Calu3 (cell line): ENCODE results near the gene PSMG3. TPM values are rescaled to one million over a fixed set of nuclear protein-coding genes. Genes with fewer than 3 reads are reported as not detected.
A peak's percentile ranks its signal among the peaks of the same experiment; 100 is the strongest.

ENCODE experiments used
- BruUV-seq: library from RNA; stranded (reverse); fragments of 400-500 nt; replicated peaks from 2 replicates; lab custom pipeline; 2021; lab: Mats Ljungman, UMichigan
- CTCF ChIA-PET: fragments of 300-600 bp; sonication (Branson Sonifier 250); formaldehyde crosslinking; loops from one replicate; lab custom pipeline; 2022; ENCODE audit warnings: antibody characterized with exemption; lab: Charles Lee
- DNase-seq: peaks from one replicate; pipeline ENCODE4 v3.0.0; 2022
- H3K27ac Mint-ChIP-seq: one replicate; pipeline ENCODE4 v1.8.0; 2022; ENCODE audit warnings: mixed read lengths; ENCODE audit not compliant: unreplicated experiment
- H3K27me3 Mint-ChIP-seq: one replicate; pipeline ENCODE4 v1.8.0; 2022; ENCODE audit warnings: mixed read lengths; ENCODE audit not compliant: unreplicated experiment
- H3K36me3 Mint-ChIP-seq: one replicate; pipeline ENCODE4 v1.8.0; 2022; ENCODE audit warnings: mild to moderate bottlenecking, moderate library complexity, mixed read lengths; ENCODE audit not compliant: insufficient read depth, unreplicated experiment
- H3K4me1 Mint-ChIP-seq: one replicate; pipeline ENCODE4 v1.8.0; 2022; ENCODE audit warnings: mild to moderate bottlenecking, low read depth, mixed read lengths; ENCODE audit not compliant: unreplicated experiment
- H3K4me3 Mint-ChIP-seq: one replicate; pipeline ENCODE4 v1.8.0; 2022; ENCODE audit warnings: mild to moderate bottlenecking, low read depth, moderate library complexity, mixed read lengths; ENCODE audit not compliant: unreplicated experiment
- H3K9me3 Mint-ChIP-seq: one replicate; pipeline ENCODE4 v1.8.0; 2022; ENCODE audit warnings: low read depth, mixed read lengths; ENCODE audit not compliant: unreplicated experiment
- intact Hi-C: fragments of 100-400 bp; cut with micrococcal nuclease; formaldehyde crosslinking; loops from one replicate; pipeline ENCODE4 v1.10.0; 2022; ENCODE audit not compliant: unreplicated experiment
- total RNA-seq: library from RNA; stranded (reverse); gene quantifications from 2 replicates; pipeline ENCODE4 v1.2.3, GENCODE V29; 2022
- TF ChIP-seq, protein P1 (sequence below): fragments of 200-600 bp; IDR thresholded peaks from one replicate; pipeline ENCODE4 v1.8.0; 2022; ENCODE audit warnings: antibody characterized with exemption; ENCODE audit not compliant: unreplicated experiment

The PSMG3 gene
- total RNA-seq, 1 experiment from 2014 or later: 64.0 TPM

DNA sequence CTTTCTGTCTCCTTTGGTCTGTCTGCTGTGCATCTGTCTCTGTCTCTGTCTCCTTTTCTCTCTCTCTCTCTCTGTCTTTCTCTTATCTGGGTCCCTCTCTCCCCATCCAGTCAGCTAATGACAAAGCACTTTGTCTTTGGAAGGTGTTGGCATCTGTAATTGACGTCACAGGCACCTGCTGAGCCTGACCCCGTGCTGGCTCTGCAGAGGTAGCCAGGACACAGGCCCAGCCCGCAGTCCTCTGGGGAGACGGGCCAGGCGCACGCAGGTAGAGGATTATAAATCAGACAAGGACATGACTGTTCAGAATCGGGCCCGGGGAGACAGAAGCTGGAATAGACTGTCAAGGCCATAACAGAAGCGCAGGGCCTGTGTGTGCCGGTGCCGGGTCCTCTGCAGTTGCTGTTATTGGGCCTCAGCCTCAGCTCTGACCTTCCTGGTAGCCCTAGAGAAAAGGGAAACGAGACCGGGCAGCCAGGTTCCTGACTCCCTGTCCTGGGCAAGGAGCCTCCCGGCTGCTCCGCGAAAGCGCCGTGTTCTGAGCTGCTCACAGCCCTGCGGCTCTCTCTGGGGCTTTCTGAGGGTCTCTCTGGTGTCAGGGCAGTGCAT is 10.7 kb upstream of the PSMG3 start:
- no TSS peak for BruUV-seq
- peaks cover 7% of the 10 kb centered on the region for H3K9me3 Mint-ChIP-seq
- no peak for DNase-seq
- no peak overlapping the region for H3K27ac Mint-ChIP-seq
- H3K4me3 Mint-ChIP-seq: no peak overlapping the region
- H3K4me1 Mint-ChIP-seq: peaks cover 11% of the 10 kb centered on the region
- CTCF ChIA-PET: interaction anchor here (0.7 kb wide), 1 partner anchor 96 kb away, joined by 3 read pairs; no protein-coding TSS in a partner anchor
- peaks cover 70% of the 10 kb centered on the region for H3K27me3 Mint-ChIP-seq
- intact Hi-C loops: no loop called here
- H3K36me3 Mint-ChIP-seq: no peaks in the 10 kb centered on the region
- TF ChIP-seq, protein P1, sequence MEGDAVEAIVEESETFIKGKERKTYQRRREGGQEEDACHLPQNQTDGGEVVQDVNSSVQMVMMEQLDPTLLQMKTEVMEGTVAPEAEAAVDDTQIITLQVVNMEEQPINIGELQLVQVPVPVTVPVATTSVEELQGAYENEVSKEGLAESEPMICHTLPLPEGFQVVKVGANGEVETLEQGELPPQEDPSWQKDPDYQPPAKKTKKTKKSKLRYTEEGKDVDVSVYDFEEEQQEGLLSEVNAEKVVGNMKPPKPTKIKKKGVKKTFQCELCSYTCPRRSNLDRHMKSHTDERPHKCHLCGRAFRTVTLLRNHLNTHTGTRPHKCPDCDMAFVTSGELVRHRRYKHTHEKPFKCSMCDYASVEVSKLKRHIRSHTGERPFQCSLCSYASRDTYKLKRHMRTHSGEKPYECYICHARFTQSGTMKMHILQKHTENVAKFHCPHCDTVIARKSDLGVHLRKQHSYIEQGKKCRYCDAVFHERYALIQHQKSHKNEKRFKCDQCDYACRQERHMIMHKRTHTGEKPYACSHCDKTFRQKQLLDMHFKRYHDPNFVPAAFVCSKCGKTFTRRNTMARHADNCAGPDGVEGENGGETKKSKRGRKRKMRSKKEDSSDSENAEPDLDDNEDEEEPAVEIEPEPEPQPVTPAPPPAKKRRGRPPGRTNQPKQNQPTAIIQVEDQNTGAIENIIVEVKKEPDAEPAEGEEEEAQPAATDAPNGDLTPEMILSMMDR: no peak

DNA sequence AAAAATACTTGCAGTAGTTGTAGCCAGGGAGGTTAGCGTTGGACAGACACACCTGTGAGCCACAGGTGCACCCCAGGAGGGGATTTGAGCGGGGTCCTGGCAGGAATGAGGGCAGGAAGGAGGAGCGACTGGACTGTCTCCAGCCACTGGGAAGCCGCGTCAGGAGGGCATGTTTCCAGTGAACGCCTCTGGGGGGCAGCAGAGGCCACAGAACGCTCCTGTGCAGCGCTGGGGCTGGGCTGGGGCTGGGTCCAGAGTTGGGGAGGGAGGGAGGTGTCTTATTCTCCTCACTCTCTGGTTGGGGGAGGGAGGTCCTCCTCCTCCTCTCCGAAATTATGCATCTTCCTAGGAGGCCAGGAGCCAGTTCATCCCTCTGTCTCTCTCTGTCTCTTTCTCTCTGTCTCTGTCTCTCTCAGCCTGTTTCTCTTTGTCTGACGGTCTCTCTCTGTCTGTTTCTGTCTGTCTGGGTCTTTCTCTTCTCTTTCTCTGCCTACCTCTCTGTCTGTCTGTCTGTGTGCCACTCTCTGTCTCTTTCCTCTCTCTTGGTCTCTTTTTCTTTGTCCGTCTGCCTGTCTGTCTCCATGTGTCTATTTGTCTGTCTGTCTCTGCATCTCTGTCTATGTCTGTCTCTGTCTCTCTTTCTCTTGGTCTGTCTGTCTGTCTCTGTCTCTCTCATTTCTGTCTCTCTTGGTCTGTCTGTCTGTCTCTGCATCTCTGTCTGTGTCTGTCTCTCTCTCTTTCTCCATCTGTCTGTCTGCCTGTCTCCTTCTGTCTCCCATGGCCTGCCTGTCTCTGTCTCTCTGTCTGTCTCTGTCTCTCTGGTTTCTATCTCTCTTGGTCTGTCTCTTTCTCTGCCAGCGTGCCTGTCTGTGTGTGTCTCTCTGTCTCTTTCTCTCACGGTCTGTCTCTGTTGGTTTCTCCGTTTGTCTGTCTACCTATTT is 9.9 kb upstream of the PSMG3 start:
- intact Hi-C loops: loop anchor here (5.0 to 10.0 kb wide), 2 partner anchors 173 to 765 kb away; no protein-coding TSS in a partner anchor
- no peak overlapping the region for H3K4me3 Mint-ChIP-seq
- BruUV-seq: no TSS peak
- H3K36me3 Mint-ChIP-seq: no peaks in the 10 kb centered on the region
- H3K27ac Mint-ChIP-seq: no peak overlapping the region
- peak; percentile 91 for DNase-seq
- H3K27me3 Mint-ChIP-seq: peaks cover 62% of the 10 kb centered on the region
- TF ChIP-seq, protein P1: peak; percentile 95
- peaks cover 11% of the 10 kb centered on the region for H3K4me1 Mint-ChIP-seq
- peaks cover 7% of the 10 kb centered on the region for H3K9me3 Mint-ChIP-seq
- CTCF ChIA-PET: interaction anchor here (0.6 to 1.0 kb wide), 4 partner anchors 12 to 629 kb away, joined by 3 to 6 read pairs (median 4); no protein-coding TSS in a partner anchor

DNA sequence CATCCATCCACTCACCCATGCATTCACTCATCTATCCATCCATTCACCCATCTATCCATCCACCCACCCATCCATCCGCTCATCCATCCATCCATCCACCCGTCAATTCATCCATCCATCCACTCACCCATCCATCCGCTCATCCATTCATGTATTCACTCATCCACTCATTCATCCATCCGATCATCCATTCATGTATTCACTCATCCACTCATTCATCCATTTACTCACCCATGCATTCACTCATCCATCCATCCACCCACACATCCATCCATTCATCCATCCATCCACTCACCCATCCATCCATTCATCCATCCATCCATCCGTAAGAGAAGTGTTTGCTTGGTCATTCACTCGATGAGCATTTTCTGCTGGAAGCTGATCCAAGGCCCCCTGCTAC is 8.7 kb upstream of the PSMG3 start:
- H3K27ac Mint-ChIP-seq: no peak overlapping the region
- peaks cover 11% of the 10 kb centered on the region for H3K4me1 Mint-ChIP-seq
- no peak for DNase-seq
- no peak overlapping the region for H3K4me3 Mint-ChIP-seq
- no peaks in the 10 kb centered on the region for H3K36me3 Mint-ChIP-seq
- peaks cover 7% of the 10 kb centered on the region for H3K9me3 Mint-ChIP-seq
- TF ChIP-seq, protein P1: no peak
- BruUV-seq: no TSS peak
- CTCF ChIA-PET: interaction anchor here (1.0 kb wide), 1 partner anchor 11 kb away, joined by 3 read pairs; no protein-coding TSS in a partner anchor
- H3K27me3 Mint-ChIP-seq: peaks cover 56% of the 10 kb centered on the region
- intact Hi-C loops: loop anchor here (5.0 to 10.0 kb wide), 2 partner anchors 174 to 766 kb away; no protein-coding TSS in a partner anchor

DNA sequence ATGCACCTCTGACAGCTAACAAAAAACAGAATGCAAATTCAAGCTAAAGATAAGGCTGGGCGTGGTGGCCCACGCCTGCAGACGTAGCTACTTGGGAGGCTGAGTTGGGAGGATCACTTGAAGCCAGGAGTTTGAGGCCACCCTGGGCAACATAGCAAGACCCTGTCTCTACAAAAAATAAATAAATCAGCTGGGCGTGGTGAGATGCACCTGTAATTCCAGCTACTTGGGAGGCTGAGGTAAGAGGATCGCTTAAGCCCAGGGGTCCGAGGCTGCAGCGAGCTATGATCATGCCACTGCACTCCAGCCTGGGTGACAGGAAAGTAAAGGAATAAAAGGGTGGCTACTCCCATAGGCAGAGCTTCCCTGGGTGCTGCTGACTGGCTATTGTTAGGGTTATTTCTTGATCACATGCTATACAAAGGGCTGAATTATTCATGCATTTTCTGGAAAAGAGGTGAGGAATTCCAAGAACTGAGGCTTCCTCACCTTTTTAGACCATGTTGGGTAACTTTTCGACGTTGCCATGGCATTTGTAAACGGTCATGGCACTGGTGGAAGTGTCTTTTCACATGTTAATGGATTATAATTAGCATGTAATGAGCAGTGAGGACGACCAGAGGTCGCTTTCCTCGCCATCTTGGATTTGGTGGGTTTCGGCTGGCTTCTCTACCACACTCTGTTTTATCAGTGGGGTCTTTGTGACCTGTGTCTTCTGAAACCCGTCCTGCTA is 6.9 kb upstream of the PSMG3 start:
- DNase-seq: no peak
- Mint-ChIP-seq H3K4me3 (no peak overlapping the region), H3K27me3 (peaks cover 38% of the 10 kb centered on the region), H3K4me1 (peaks cover 11% of the 10 kb centered on the region), H3K27ac (no peak overlapping the region), H3K36me3 (no peaks in the 10 kb centered on the region), H3K9me3 (peaks cover 7% of the 10 kb centered on the region)
- intact Hi-C loops: loop anchor here (5.0 to 10.0 kb wide), 2 partner anchors 176 to 768 kb away; no protein-coding TSS in a partner anchor
- TF ChIP-seq, protein P1: no peak
- no TSS peak for BruUV-seq
- CTCF ChIA-PET: no interaction called here
